Kidney (tissue), 14 donors: ENCODE results near the gene CYP11A1. TPM values are rescaled to one million over a fixed set of nuclear protein-coding genes. Genes with fewer than 3 reads are reported as not detected.
A peak's percentile ranks its signal among the peaks of the same experiment; 100 is the strongest.

Experiments
- DNase-seq, 5 donors: peaks; one replicate each; pipeline ENCODE4 v3.0.0-alpha.2; 2013 to 2020
- FAIRE-seq: peaks from 2 replicates; lab custom pipeline; 2012; peaks lifted over from hg19 to GRCh38; lab: Jason Lieb, UNC
- H3K27ac ChIP-seq, 2 donors: one replicate each; pipeline ENCODE4 v1.7.0; 2013; ENCODE audit warnings: low read depth in 2 of 2, low read length in 2 of 2, inconsistent platforms in 1 of 2
- H3K27me3 ChIP-seq: one replicate; pipeline ENCODE4 v1.7.1; 2013; ENCODE audit warnings: low read length, inconsistent platforms; ENCODE audit not compliant: control insufficient read depth, insufficient read depth
- H3K36me3 ChIP-seq, 3 donors: one replicate each; pipeline versions ENCODE4 v1.7.0 to v1.7.1; 2013; ENCODE audit warnings: low read length in 3 of 3, control low read depth in 1 of 3, inconsistent platforms in 1 of 3; ENCODE audit not compliant: insufficient read depth in 3 of 3, control insufficient read depth in 2 of 3
- H3K4me1 ChIP-seq, 3 donors: one replicate each; pipeline versions ENCODE4 v1.7.0 to v1.7.1; 2013; ENCODE audit warnings: low read length in 3 of 3, inconsistent platforms in 1 of 3, low read depth in 1 of 3; ENCODE audit not compliant: control insufficient read depth in 2 of 3, insufficient read depth in 2 of 3
- H3K4me3 ChIP-seq, 3 donors: one replicate each; pipeline versions ENCODE4 v1.7.0 to v1.8.1; 2013; ENCODE audit warnings: low read length in 3 of 3, control low read depth in 1 of 3, inconsistent platforms in 1 of 3
- H3K9ac ChIP-seq, 3 donors: one replicate each; pipeline versions ENCODE4 v1.7.0 to v1.7.1; 2013; ENCODE audit warnings: low read length in 3 of 3, control low read depth in 1 of 3, inconsistent platforms in 1 of 3
- H3K9me3 ChIP-seq, 3 donors: one replicate each; pipeline versions ENCODE4 v1.7.0 to v1.7.1; 2013; ENCODE audit warnings: low read length in 3 of 3, control low read depth in 1 of 3, inconsistent platforms in 1 of 3; ENCODE audit not compliant: control insufficient read depth in 2 of 3, insufficient read depth in 1 of 3
- intact Hi-C: fragments of 100-400 bp; cut with DNase I; formaldehyde crosslinking; loops from one replicate; pipeline ENCODE4 v1.11.1; 2022
- polyA plus RNA-seq: library from polyadenylated mRNA; stranded (reverse); fragments of 350-450 nt; fragmentation: Illumina TruSeq; extraction: RNeasy Lipid Tissue Mini Kit (QIAGEN cat#74804); gene quantifications from one replicate; pipeline ENCODE4 v1.2.3, GENCODE V29; 2014; ENCODE audit warnings: low read depth, low replicate concordance; ENCODE audit not compliant: insufficient read depth
- total RNA-seq: library from RNA; stranded (reverse); fragmentation: NEBNext Ultra II Directional; extraction: Animal tissue kit (Norgen Biotek cat#: 25700); gene quantifications from one replicate; pipeline ENCODE4 v1.2.1, GENCODE V29; 2021
- TF ChIP-seq, protein P1 (sequence below): IDR thresholded peaks from 3 replicates; pipeline ENCODE4 v1.5.1; 2012; ENCODE audit warnings: mild to moderate bottlenecking, moderate library complexity, borderline replicate concordance; ENCODE audit not compliant: insufficient read depth; ENCODE audit errors: extremely low read depth
- donor health status: control.
- donor health status: control.
- donor health status: control.
- donor health status: control.
- donor health status: control.
- donor health status: DM: yes; HTN: yes; CAD: no.
- donor health status: Normal renal cell carcinoma (clear cell type).

Gene CYP11A1
- total and polyA plus RNA-seq, 2 donors from 2014 or later: 0.13 to 2.7 TPM

DNA sequence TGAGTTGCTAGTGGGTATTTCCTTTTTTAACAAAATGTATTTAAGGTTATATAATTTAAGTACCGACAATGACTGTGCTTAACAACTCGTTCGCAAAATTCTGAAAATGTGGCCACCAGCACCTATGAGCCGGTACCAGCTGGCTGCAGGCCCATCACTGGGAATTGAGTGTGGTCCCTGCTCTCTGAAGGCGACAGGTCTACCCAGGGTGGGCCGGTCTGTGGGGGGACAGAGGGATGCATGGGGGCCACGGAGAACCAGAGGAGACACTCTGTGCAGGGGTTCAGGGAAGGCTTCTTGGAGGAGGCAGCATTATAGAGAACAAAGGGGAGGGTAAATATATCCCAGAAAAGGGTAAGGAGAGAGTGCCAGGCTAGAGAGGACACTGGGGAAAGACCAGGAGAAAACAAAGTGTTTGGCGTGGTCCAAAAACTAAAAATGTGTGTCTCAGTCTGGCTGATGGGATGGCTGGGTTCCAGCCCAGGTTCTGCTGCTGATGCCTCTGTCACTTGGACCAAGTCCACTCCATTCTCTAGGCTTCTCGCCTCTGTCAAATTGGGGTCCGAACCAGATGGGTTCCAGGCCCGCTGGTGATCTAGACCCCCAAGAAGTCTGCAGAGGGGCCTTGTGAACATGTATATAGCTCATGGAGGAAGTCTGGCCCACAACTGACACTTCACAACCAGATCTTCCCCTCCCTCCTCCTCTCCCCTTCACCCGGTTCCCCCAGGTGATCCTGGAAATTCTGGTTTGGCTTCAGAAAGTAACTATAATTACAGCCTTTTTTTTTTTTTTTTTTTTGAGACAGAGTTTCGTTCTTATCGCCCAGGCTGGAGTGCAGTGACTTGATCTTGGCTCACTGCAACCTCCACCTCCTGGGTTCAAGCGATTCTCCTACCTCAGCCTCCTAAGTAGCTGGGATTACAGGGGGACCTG, 10.7 kb upstream of the CYP11A1 start:
- intact Hi-C loops: loop anchor here (10.0 kb wide), 1 partner anchor 257 kb away; no protein-coding TSS in a partner anchor
- Histone ChIP-seq H3K36me3 (no peaks in the 10 kb centered on the region), H3K27ac (no peak overlapping the region), H3K4me3 (no peak overlapping the region), H3K9ac (no peak overlapping the region), H3K27me3 (no peaks in the 10 kb centered on the region), H3K9me3 (no peaks in the 10 kb centered on the region), H3K4me1 (peaks cover 0 to 12% (median 6%) of the 10 kb centered on the region in 3 donors)
- TF ChIP-seq, protein P1, sequence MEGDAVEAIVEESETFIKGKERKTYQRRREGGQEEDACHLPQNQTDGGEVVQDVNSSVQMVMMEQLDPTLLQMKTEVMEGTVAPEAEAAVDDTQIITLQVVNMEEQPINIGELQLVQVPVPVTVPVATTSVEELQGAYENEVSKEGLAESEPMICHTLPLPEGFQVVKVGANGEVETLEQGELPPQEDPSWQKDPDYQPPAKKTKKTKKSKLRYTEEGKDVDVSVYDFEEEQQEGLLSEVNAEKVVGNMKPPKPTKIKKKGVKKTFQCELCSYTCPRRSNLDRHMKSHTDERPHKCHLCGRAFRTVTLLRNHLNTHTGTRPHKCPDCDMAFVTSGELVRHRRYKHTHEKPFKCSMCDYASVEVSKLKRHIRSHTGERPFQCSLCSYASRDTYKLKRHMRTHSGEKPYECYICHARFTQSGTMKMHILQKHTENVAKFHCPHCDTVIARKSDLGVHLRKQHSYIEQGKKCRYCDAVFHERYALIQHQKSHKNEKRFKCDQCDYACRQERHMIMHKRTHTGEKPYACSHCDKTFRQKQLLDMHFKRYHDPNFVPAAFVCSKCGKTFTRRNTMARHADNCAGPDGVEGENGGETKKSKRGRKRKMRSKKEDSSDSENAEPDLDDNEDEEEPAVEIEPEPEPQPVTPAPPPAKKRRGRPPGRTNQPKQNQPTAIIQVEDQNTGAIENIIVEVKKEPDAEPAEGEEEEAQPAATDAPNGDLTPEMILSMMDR: no peak
- DNase-seq (peak in 1 of 5 donors; percentile 55), FAIRE-seq (no peak)

DNA sequence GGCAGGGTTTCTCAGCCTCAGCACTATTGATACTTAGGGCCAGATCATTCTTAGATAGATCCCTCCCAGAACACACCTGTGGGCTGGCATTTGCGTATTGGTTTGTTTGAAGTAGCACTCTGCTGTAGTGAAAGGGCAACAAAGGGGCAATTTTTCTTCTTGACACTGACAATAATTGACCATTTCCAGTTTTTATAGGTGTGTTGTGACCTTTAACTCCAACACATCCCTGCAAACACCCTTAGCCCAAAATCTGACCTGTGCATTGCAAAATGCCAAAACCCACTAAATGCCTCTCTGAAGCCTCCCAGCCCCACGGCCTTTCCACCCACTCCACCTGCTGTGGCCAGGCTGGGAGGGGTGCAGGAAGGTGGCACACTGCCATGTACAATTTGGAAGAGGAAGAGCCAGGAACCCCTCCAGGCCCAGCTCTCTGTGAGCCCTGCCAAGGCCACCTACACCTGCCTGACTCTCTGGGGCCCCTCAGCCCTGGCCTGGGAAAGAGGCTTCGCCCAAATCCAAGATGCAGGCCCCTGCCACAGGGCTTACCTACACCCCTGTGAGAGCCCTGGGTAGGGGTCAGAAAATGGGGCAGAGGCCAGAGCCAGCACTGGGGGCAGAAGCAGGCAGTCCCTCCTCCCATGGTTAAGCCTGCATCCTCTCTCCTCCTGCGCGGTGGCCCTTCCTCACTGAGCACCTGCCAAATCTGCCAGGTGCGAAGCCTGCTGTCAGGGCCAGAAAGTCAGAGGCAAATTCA, 9.6 kb upstream of the CYP11A1 start:
- FAIRE-seq (no peak), DNase-seq (peak in 1 of 5 donors; percentile 35)
- TF ChIP-seq, protein P1: no peak
- H3K9ac ChIP-seq: no peak overlapping the region
- H3K27ac ChIP-seq: no peak overlapping the region
- H3K4me1 ChIP-seq: peaks cover 0 to 12% (median 6%) of the 10 kb centered on the region in 3 donors
- intact Hi-C loops: loop anchor here (10.0 kb wide), 1 partner anchor 258 kb away; no protein-coding TSS in a partner anchor
- H3K36me3 ChIP-seq: no peaks in the 10 kb centered on the region
- H3K27me3 ChIP-seq: no peaks in the 10 kb centered on the region
- H3K9me3 ChIP-seq: no peaks in the 10 kb centered on the region
- H3K4me3 ChIP-seq: no peak overlapping the region

DNA sequence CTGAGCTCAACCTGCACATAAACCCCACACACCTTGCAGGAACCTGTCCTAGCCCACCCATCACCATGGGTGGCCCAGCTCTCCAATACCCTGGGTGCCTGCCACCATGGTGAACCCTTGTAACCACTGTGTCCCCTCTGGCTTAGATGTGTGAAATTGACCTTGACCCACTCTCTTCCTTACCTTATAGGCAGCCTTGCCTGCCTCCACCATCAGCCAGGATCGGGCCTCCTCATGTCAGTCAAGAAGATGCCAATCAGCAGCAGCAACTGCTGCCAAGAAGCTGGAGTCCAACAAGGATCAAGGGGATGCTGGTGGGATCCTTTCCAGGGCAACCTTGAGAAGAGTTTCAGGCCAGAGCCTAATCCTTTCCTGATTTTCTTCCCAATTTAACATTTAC, 8.8 kb upstream of the CYP11A1 start:
- H3K9ac ChIP-seq: no peak overlapping the region
- DNase-seq (peak in 1 of 5 donors; percentile 6), FAIRE-seq (no peak)
- no peak overlapping the region for H3K4me3 ChIP-seq
- no peaks in the 10 kb centered on the region for H3K9me3 ChIP-seq
- TF ChIP-seq, protein P1: no peak
- intact Hi-C loops: loop anchor here (10.0 kb wide), 1 partner anchor 259 kb away; no protein-coding TSS in a partner anchor
- H3K27me3 ChIP-seq: no peaks in the 10 kb centered on the region
- peaks cover 0 to 12% (median 6%) of the 10 kb centered on the region in 3 donors for H3K4me1 ChIP-seq
- H3K27ac ChIP-seq: no peak overlapping the region
- H3K36me3 ChIP-seq: no peaks in the 10 kb centered on the region
